Suprapubic skin (tissue), 4 donors: ENCODE measurements around the gene FRYL. TPM values are rescaled to one million over a fixed set of nuclear protein-coding genes. Genes with fewer than 3 reads are reported as not detected.
"Not testable (repeated sequence)": the region's sequence is repeated elsewhere in the genome, so short reads cannot be mapped to it uniquely, and the experiment has no call there.

Experiments used
- DNase-seq, 2 donors: peaks; one replicate each; pipeline ENCODE4 v3.0.0-alpha.2; 2019; ENCODE audit warnings: low spot score in 2 of 2
- H3K27ac ChIP-seq: fragments of 200-600 bp; sonication (generic); one replicate; pipeline ENCODE4 v1.5.1; 2019
- H3K27me3 ChIP-seq: fragments of 200-600 bp; sonication (generic); one replicate; pipeline ENCODE4 v1.5.1; 2019
- H3K36me3 ChIP-seq: fragments of 200-600 bp; sonication (generic); one replicate; pipeline ENCODE4 v1.5.1; 2019
- H3K4me1 ChIP-seq: fragments of 200-600 bp; sonication (generic); one replicate; pipeline ENCODE4 v1.5.1; 2019
- H3K4me3 ChIP-seq: fragments of 200-600 bp; sonication (generic); one replicate; pipeline ENCODE4 v1.5.1; 2019; ENCODE audit warnings: mild to moderate bottlenecking
- H3K9me3 ChIP-seq: fragments of 200-600 bp; sonication (generic); one replicate; pipeline ENCODE4 v1.5.1; 2019
- EP300 ChIP-seq: sonication (generic); formaldehyde crosslinking; IDR thresholded peaks from one replicate; pipeline ENCODE4 v1.6.1; 2017; ENCODE audit warnings: antibody characterized with exemption
- POLR2A ChIP-seq, 2 donors: fragments of 450-650 bp; IDR thresholded peaks; one replicate each; pipeline ENCODE4 v1.6.1; 2017; ENCODE audit warnings: antibody characterized with exemption in 2 of 2, mild to moderate bottlenecking in 2 of 2, moderate library complexity in 2 of 2
- POLR2AphosphoS5 ChIP-seq, 3 donors: sonication (generic); formaldehyde crosslinking; IDR thresholded peaks; one replicate each; pipeline ENCODE4 v1.6.1; 2017; ENCODE audit warnings: antibody characterized with exemption in 3 of 3
- WGBS: methylation state at CpG from one replicate; pipeline ENCODE4 v1.1.5; 2018; 5-methylcytosine and 5-hydroxymethylcytosine counted together
- total RNA-seq, 4 donors: library from RNA; depleted of rRNA; stranded (reverse); fragments of >200 nt; gene quantifications; one replicate each; pipeline ENCODE4 v1.1.0, GENCODE V29; 2016
- TF ChIP-seq, protein P1 (sequence below), 2 donors: fragments of 200-600 bp in 1 of 2; fragments of 450-650 bp in 1 of 2; sonication (generic) in 1 of 2; IDR thresholded peaks; one replicate each; pipeline ENCODE4 v1.5.1; 2016 to 2019; ENCODE audit warnings: antibody characterized with exemption in 2 of 2, mild to moderate bottlenecking in 1 of 2, moderate library complexity in 1 of 2

Gene FRYL
- 100 to 1,000 TPM in 1 of 4 donors, 10 to 100 TPM in 3; 48.4 to 168 (median 73.5) TPM for total RNA-seq

GRCh38 chr4:48779998-48780864 is at the start of gene FRYL:
Gene FRYL, minus strand, starts transcription at chr4:48780279. Its CDS starts 145,869 bp downstream, at chr4:48634410.
- Histone ChIP-seq H3K27ac (peak within 1 kb of the TSS; percentile 95), H3K36me3 (no peaks in the 10 kb centered on the region), H3K4me1 (peaks cover 42% of the 10 kb centered on the region), H3K9me3 (no peaks in the 10 kb centered on the region), H3K4me3 (peak within 1 kb of the TSS; percentile 76), H3K27me3 (no peaks in the 10 kb centered on the region)
- TF ChIP-seq, protein P1, sequence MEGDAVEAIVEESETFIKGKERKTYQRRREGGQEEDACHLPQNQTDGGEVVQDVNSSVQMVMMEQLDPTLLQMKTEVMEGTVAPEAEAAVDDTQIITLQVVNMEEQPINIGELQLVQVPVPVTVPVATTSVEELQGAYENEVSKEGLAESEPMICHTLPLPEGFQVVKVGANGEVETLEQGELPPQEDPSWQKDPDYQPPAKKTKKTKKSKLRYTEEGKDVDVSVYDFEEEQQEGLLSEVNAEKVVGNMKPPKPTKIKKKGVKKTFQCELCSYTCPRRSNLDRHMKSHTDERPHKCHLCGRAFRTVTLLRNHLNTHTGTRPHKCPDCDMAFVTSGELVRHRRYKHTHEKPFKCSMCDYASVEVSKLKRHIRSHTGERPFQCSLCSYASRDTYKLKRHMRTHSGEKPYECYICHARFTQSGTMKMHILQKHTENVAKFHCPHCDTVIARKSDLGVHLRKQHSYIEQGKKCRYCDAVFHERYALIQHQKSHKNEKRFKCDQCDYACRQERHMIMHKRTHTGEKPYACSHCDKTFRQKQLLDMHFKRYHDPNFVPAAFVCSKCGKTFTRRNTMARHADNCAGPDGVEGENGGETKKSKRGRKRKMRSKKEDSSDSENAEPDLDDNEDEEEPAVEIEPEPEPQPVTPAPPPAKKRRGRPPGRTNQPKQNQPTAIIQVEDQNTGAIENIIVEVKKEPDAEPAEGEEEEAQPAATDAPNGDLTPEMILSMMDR (IDR thresholded peaks at IDR 0.05) = no peak
- no peak for TF ChIP-seq EP300
- peak in 1 of 3 donors; percentile 44 for TF ChIP-seq POLR2AphosphoS5 (IDR thresholded peaks at IDR 0.05)
- TF ChIP-seq POLR2A (IDR thresholded peaks at IDR 0.05) = no peak
- peak; percentile 99 to 100 for DNase-seq
- WGBS = under 1% methylated on average over 46 of the region's 51 CpGs

- Histone ChIP-seq H3K27me3 (no peaks in the 10 kb centered on the region), H3K4me3 (no peak overlapping the region), H3K4me1 (peaks cover 8% of the 10 kb centered on the region), H3K27ac (no peak overlapping the region), H3K36me3 (no peaks in the 10 kb centered on the region), H3K9me3 (no peaks in the 10 kb centered on the region)
- TF ChIP-seq EP300 (no peak), POLR2AphosphoS5 (IDR thresholded peaks at IDR 0.05) (no peak), POLR2A (IDR thresholded peaks at IDR 0.05) (no peak)
- TF ChIP-seq, protein P1 (IDR thresholded peaks at IDR 0.05) = no peak
- WGBS = 90% methylated on average over 5 of the region's 5 CpGs
- no peak for DNase-seq
Measured at GRCh38 chr4:48827622-48828021, 47.5 kb upstream of the FRYL start.

DNA sequence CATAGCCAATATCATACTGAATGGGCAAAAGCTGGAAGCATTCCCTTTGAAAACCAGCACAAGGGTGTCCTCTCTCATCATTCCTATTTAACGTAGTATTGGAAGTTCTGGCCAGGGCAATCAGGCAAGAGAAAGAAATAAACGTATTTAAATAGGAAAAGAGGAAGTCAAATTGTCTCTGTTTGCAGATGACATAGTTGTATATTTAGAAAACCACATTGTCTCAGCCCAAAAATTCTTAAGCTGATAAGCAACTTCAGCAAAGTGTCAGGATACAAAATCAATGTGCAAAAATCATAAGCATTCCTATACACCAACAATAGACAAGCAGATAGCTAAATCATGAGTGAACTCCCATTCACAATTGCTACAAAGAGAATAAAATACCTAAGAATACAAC is 41.4 kb upstream of the FRYL start:
- H3K36me3 ChIP-seq, H3K27me3 ChIP-seq, H3K27ac ChIP-seq, H3K9me3 ChIP-seq, DNase-seq, H3K4me3 ChIP-seq, H3K4me1 ChIP-seq: not testable (repeated sequence)
- 65% methylated on average over 2 of the region's 2 CpGs for WGBS

DNA sequence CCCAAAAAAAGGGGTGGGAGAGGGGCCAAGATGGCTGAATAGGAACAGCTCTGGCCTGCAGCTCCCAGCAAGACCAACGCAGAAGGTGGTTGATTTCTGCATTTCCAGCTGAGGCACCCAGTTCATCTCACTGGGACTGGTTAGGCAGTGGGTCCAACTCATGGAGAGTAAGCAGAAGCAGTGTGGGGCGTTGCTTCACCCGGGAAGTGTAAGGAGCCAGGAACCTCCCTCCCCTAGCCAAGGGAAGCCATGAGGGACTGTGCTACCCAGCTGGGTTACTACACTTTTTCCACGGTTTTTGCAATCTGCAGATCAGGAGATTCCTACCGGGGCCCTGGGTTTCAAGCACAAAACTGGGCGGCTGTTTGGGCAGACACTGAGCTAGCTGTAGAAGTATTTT is 36.9 kb upstream of the FRYL start:
- WGBS = 87% methylated on average over 4 of the region's 6 CpGs

DNA sequence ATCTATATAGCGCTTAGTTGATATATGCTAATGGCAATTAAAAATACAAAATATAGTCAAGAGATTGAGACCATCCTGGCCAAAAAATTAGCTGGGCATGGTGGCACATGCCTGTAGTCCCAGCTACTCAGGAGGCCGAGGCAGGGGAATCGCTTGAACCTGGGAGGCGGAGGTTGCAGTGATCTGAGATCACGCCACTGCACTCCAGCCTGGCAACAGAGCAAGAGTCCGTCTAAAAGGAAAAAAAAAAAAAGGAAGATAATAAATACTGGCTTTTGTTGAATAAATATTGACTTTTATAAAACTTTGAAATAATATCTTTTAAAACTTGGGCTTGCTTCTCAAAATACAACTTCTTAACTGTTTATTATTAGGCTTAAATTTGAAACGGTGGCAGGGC is 36.2 kb upstream of the FRYL start:
- not testable (repeated sequence) for H3K9me3 ChIP-seq, H3K36me3 ChIP-seq, H3K27me3 ChIP-seq, H3K4me1 ChIP-seq, H3K27ac ChIP-seq, DNase-seq, H3K4me3 ChIP-seq
- 94% methylated on average over 7 of the region's 7 CpGs for WGBS

More for the DNA sequence above, 36.9 kb upstream of the FRYL start:
- no peaks in the 10 kb centered on the region for H3K36me3 ChIP-seq
- H3K27ac ChIP-seq = no peak overlapping the region
- H3K4me3 ChIP-seq = no peak overlapping the region
- DNase-seq = no peak
- H3K4me1 ChIP-seq = no peaks in the 10 kb centered on the region
- TF ChIP-seq POLR2AphosphoS5 (IDR thresholded peaks at IDR 0.05) (no peak), POLR2A (IDR thresholded peaks at IDR 0.05) (no peak), EP300 (no peak)
- TF ChIP-seq, protein P1 (IDR thresholded peaks at IDR 0.05) = no peak
- no peaks in the 10 kb centered on the region for H3K9me3 ChIP-seq
- no peaks in the 10 kb centered on the region for H3K27me3 ChIP-seq

DNA sequence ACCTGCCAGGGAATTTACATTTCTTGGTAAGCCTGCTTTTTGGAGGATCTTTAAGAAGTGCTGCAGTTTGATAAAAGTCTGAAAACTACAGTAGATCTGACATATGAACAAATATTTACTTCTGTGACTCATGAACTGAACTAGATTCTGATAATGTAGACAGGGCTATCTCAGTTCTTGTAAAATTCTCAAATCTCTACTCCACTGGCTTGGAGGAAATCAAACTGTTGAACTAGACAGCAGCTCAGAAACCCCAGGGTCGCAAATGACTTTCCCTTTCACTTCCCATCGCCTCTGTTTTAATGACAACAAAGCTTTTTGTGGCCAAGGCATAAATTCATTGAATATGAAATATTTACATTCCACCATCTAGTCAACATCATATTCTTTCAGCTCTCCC is 35.4 kb upstream of the FRYL start:
- Histone ChIP-seq H3K9me3 (no peaks in the 10 kb centered on the region), H3K36me3 (no peaks in the 10 kb centered on the region), H3K4me1 (no peaks in the 10 kb centered on the region), H3K27me3 (no peaks in the 10 kb centered on the region), H3K4me3 (no peak overlapping the region), H3K27ac (no peak overlapping the region)
- TF ChIP-seq POLR2AphosphoS5 (IDR thresholded peaks at IDR 0.05) (no peak), POLR2A (IDR thresholded peaks at IDR 0.05) (no peak), EP300 (no peak)
- TF ChIP-seq, protein P1 (IDR thresholded peaks at IDR 0.05) = no peak
- 57% methylated on average over 2 of the region's 2 CpGs for WGBS
- DNase-seq = no peak
